C4-2B (cell line): Measurements from ENCODE around the gene SLC4A1AP.

Experiments used
- ZFX ChIP-seq: fragments of 450-650 bp; IDR thresholded peaks from 2 replicates; pipeline ENCODE4 v1.6.1; 2017
- TF ChIP-seq, protein P1 (sequence below): fragments of 450-650 bp; conservative IDR thresholded peaks from 2 replicates; pipeline ENCODE4 v1.5.1; 2017; ENCODE audit warnings: mild to moderate bottlenecking

DNA sequence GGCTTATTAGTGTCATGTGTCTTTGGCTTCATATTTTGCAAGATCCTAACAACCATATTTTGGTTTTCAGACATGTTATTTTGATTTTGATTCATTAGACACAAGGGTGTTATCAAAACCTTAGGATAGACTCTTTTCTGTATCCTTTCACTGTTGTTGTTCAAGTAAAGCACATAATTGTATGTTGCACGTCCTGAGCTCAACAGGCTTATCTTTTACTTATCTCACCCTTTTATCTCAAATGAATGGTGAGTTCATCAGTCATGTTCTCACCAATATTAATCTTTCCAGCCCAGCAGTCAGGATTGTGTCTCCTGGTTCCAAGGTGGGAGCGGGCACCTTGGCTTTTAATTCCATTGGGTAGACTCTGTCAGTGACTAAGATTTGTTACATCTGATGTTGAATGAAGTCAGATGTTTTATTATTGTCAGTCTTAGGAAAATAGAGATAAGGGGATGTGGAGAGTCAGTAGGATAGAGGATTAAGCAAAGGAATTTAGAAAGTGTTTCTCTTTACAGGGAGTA lies 22.9 kb upstream of the SLC4A1AP start:
- TF ChIP-seq, protein P1, sequence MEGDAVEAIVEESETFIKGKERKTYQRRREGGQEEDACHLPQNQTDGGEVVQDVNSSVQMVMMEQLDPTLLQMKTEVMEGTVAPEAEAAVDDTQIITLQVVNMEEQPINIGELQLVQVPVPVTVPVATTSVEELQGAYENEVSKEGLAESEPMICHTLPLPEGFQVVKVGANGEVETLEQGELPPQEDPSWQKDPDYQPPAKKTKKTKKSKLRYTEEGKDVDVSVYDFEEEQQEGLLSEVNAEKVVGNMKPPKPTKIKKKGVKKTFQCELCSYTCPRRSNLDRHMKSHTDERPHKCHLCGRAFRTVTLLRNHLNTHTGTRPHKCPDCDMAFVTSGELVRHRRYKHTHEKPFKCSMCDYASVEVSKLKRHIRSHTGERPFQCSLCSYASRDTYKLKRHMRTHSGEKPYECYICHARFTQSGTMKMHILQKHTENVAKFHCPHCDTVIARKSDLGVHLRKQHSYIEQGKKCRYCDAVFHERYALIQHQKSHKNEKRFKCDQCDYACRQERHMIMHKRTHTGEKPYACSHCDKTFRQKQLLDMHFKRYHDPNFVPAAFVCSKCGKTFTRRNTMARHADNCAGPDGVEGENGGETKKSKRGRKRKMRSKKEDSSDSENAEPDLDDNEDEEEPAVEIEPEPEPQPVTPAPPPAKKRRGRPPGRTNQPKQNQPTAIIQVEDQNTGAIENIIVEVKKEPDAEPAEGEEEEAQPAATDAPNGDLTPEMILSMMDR: no peak
- no peak for TF ChIP-seq ZFX
